Endothelial cell (in vitro differentiated cells): Measurements from ENCODE around the gene CDH9. TPM values are rescaled to one million over a fixed set of nuclear protein-coding genes. Genes with fewer than 3 reads are reported as not detected.

Source experiments
- DNase-seq: peaks from one replicate; pipeline ENCODE4 v3.0.0; 2021; ENCODE audit warnings: low spot score
- H3K27ac Mint-ChIP-seq: one replicate; pipeline ENCODE4 v1.8.0; 2021; ENCODE audit warnings: mixed read lengths, inconsistent platforms; ENCODE audit not compliant: unreplicated experiment
- H3K27me3 Mint-ChIP-seq: one replicate; pipeline ENCODE4 v1.8.0; 2021; ENCODE audit warnings: mild to moderate bottlenecking, moderate library complexity, mixed read lengths, inconsistent platforms; ENCODE audit not compliant: unreplicated experiment
- H3K36me3 Mint-ChIP-seq: one replicate; pipeline ENCODE4 v1.8.0; 2021; ENCODE audit warnings: mild to moderate bottlenecking, low read depth, mixed read lengths, inconsistent platforms; ENCODE audit not compliant: unreplicated experiment
- H3K4me1 Mint-ChIP-seq: one replicate; pipeline ENCODE4 v1.8.0; 2021; ENCODE audit warnings: mild to moderate bottlenecking, mixed read lengths, inconsistent platforms; ENCODE audit not compliant: unreplicated experiment
- H3K4me3 Mint-ChIP-seq: one replicate; pipeline ENCODE4 v1.8.0; 2021; ENCODE audit warnings: mild to moderate bottlenecking, mixed read lengths, inconsistent platforms; ENCODE audit not compliant: unreplicated experiment
- H3K9me3 Mint-ChIP-seq: one replicate; pipeline ENCODE4 v1.8.0; 2021; ENCODE audit warnings: mixed read lengths, inconsistent platforms; ENCODE audit not compliant: unreplicated experiment
- total RNA-seq: library from RNA; stranded (reverse); fragmentation: NEBNext Ultra II Directional; extraction: Animal tissue kit (Norgen Biotek cat#: 25700); gene quantifications from one replicate; pipeline ENCODE4 v1.2.1, GENCODE V29; 2021; ENCODE audit not compliant: unreplicated experiment
- TF ChIP-seq, protein P1 (sequence below): fragments of 200-600 bp; sonication (generic); IDR thresholded peaks from one replicate; pipeline ENCODE4 v1.5.0; 2021; ENCODE audit warnings: antibody characterized with exemption; ENCODE audit not compliant: unreplicated experiment

Gene CDH9
- total RNA-seq, 1 donor from 2014 or later = not detected

GRCh38 chr5:26877154-26877553 lies 161.2 kb downstream of the CDH9 start:
- Mint-ChIP-seq H3K9me3 (no peaks in the 10 kb centered on the region), H3K27ac (no peak overlapping the region), H3K4me1 (peaks cover 5% of the 10 kb centered on the region), H3K4me3 (no peak overlapping the region), H3K36me3 (no peaks in the 10 kb centered on the region), H3K27me3 (no peaks in the 10 kb centered on the region)
- no peak for DNase-seq
- TF ChIP-seq, protein P1, sequence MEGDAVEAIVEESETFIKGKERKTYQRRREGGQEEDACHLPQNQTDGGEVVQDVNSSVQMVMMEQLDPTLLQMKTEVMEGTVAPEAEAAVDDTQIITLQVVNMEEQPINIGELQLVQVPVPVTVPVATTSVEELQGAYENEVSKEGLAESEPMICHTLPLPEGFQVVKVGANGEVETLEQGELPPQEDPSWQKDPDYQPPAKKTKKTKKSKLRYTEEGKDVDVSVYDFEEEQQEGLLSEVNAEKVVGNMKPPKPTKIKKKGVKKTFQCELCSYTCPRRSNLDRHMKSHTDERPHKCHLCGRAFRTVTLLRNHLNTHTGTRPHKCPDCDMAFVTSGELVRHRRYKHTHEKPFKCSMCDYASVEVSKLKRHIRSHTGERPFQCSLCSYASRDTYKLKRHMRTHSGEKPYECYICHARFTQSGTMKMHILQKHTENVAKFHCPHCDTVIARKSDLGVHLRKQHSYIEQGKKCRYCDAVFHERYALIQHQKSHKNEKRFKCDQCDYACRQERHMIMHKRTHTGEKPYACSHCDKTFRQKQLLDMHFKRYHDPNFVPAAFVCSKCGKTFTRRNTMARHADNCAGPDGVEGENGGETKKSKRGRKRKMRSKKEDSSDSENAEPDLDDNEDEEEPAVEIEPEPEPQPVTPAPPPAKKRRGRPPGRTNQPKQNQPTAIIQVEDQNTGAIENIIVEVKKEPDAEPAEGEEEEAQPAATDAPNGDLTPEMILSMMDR = no peak

GRCh38 chr5:26872337-26872736 lies 166.0 kb downstream of the CDH9 start:
- no peak for DNase-seq
- H3K4me3 Mint-ChIP-seq = no peak overlapping the region
- no peaks in the 10 kb centered on the region for H3K36me3 Mint-ChIP-seq
- H3K27ac Mint-ChIP-seq = no peak overlapping the region
- peaks cover 5% of the 10 kb centered on the region for H3K4me1 Mint-ChIP-seq
- TF ChIP-seq, protein P1 = no peak
- H3K9me3 Mint-ChIP-seq = no peaks in the 10 kb centered on the region
- H3K27me3 Mint-ChIP-seq = no peaks in the 10 kb centered on the region

DNA sequence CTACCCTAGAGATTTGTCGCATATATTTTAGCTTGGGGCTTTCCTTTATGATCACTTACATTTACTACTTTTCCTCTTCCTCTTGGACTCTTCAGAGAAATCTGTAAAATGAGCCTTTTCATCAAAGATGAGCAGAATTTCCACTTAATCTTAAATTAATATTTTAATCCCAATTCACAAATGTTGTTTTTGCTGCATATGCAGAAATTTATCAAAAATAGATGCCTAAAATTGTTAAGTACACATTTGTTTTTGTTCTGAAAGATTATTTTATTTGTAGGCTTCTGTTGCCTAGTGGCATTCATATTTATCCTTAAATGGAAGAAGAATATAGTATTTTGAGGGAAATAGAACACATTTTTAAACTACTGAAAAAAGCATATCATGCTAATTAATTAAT lies 168.6 kb downstream of the CDH9 start:
- Mint-ChIP-seq H3K4me1 (peaks cover 5% of the 10 kb centered on the region), H3K27me3 (no peaks in the 10 kb centered on the region), H3K4me3 (no peak overlapping the region), H3K9me3 (no peaks in the 10 kb centered on the region), H3K36me3 (no peaks in the 10 kb centered on the region), H3K27ac (no peak overlapping the region)
- TF ChIP-seq, protein P1 = no peak
- no peak for DNase-seq

DNA sequence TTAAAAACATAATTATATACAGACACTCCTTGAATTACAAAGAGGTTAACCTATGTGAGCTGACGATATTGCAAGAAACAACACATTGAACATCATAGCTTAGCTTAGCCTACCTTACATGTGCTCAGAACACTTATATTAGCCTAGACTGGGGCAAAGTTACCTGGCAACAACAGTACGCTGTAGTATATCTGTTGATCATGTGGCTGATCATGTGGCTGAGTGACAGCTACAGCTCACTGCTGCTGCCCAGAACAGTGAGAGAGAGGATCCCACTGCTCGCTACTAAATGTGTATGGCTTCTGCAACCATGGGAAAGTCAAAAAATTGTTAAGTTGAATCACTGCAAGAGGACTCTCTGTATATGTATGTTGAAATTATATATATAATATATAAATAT lies 169.9 kb downstream of the CDH9 start:
- no peaks in the 10 kb centered on the region for H3K36me3 Mint-ChIP-seq

GRCh38 chr5:26864061-26864460 lies 174.3 kb downstream of the CDH9 start:
- no peaks in the 10 kb centered on the region for H3K27me3 Mint-ChIP-seq
- no peak overlapping the region for H3K27ac Mint-ChIP-seq
- DNase-seq = no peak
- H3K36me3 Mint-ChIP-seq = no peaks in the 10 kb centered on the region
- TF ChIP-seq, protein P1 = no peak
- H3K4me3 Mint-ChIP-seq = no peak overlapping the region
- no peaks in the 10 kb centered on the region for H3K4me1 Mint-ChIP-seq
- no peaks in the 10 kb centered on the region for H3K9me3 Mint-ChIP-seq

More for the DNA sequence above, 169.9 kb downstream of the CDH9 start:
- no peak overlapping the region for H3K27ac Mint-ChIP-seq
- H3K4me1 Mint-ChIP-seq = peaks cover 5% of the 10 kb centered on the region
- H3K9me3 Mint-ChIP-seq = no peaks in the 10 kb centered on the region
- H3K4me3 Mint-ChIP-seq = no peak overlapping the region
- no peak for DNase-seq
- TF ChIP-seq, protein P1 = no peak
- no peaks in the 10 kb centered on the region for H3K27me3 Mint-ChIP-seq
